C4-2B (cell line): Measurements from ENCODE around the gene INAVA.

Experiments
- H3K27ac ChIP-seq: fragments of 450-650 bp; 2 replicates; pipeline ENCODE4 v1.5.1; 2017
- ZFX ChIP-seq: fragments of 450-650 bp; IDR thresholded peaks from 2 replicates; pipeline ENCODE4 v1.6.1; 2017
- TF ChIP-seq, protein P1 (sequence below): fragments of 450-650 bp; conservative IDR thresholded peaks from 2 replicates; pipeline ENCODE4 v1.5.1; 2017; ENCODE audit warnings: mild to moderate bottlenecking

Gene INAVA

DNA sequence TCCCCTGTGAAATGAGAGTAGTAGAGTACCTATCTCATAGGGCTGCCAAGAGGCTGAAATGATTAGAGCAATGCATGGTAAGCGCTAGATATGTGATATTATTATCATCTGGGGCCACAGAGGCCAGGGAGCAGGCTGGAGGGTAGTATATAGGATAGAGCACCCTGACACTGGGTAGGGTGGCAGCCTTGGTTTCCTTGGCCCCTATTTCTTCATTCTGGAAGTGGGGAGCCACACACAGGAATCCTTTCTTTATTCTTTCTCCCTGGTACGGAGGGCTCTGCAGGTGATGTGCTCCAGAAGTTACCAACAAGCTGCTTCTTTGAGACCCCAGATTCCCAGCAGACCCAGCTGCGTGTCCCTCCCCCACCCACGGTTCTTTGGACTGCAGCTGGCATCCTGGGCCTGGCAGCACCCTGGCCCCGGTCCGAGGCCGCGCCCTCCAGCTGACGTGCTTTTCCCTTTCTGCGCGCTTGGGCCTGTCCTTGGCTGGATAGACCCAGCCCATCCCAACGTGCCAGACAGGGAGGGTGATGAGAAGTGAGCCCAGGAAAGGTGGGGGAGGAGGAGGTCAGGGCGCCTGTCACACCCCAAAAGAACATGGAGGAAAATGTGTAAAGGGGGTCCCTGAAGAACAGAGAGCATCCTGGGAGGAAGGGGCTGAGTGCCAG, 18.2 kb downstream of the INAVA start:
- H3K27ac ChIP-seq = no peak overlapping the region
- TF ChIP-seq ZFX = no peak
- TF ChIP-seq, protein P1, sequence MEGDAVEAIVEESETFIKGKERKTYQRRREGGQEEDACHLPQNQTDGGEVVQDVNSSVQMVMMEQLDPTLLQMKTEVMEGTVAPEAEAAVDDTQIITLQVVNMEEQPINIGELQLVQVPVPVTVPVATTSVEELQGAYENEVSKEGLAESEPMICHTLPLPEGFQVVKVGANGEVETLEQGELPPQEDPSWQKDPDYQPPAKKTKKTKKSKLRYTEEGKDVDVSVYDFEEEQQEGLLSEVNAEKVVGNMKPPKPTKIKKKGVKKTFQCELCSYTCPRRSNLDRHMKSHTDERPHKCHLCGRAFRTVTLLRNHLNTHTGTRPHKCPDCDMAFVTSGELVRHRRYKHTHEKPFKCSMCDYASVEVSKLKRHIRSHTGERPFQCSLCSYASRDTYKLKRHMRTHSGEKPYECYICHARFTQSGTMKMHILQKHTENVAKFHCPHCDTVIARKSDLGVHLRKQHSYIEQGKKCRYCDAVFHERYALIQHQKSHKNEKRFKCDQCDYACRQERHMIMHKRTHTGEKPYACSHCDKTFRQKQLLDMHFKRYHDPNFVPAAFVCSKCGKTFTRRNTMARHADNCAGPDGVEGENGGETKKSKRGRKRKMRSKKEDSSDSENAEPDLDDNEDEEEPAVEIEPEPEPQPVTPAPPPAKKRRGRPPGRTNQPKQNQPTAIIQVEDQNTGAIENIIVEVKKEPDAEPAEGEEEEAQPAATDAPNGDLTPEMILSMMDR = no peak

DNA sequence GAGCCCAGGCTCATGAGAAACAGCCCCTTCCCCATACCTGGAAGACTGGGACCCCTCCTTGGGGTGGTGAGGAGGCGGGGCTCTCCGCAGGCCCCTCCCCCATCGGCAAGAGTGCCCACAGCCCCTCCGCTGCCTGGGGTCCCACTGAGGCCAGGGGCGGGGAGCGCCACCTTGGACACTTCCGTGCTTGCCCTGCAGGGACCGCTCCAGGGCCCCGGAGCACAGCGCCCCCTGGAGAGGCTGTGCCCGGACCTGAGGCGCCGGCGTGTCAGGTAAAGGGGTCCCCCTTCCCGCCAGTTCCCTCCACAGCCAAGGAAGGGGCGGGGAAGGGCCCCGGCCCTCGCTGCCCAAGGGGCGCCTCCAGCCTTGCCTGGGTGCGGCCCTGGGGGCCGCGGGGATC, 21.5 kb downstream of the INAVA start:
- TF ChIP-seq, protein P1 = no peak
- TF ChIP-seq ZFX = no peak
- H3K27ac ChIP-seq = no peak overlapping the region

DNA sequence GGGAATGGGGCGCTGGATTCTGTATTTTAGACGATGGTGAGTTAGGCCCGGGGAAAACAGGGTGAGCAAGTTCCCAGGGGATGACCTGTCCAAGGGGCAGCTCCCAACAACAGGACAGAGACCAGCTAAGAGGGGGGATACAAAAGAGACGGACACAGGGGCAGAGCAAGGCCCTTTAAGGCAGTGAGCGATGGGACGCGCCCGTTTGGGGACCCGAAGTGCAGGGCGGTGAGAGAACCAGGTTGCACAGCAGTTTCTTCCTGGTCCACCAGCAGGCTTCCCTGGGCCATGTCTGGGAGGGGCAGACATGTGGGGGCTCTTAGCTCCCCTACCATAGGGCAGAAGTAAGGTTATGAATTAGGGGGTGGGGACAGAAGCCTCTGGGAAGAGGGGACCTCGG, 22.0 kb downstream of the INAVA start:
- no peak overlapping the region for H3K27ac ChIP-seq
- TF ChIP-seq, protein P1 = no peak
- TF ChIP-seq ZFX = no peak

DNA sequence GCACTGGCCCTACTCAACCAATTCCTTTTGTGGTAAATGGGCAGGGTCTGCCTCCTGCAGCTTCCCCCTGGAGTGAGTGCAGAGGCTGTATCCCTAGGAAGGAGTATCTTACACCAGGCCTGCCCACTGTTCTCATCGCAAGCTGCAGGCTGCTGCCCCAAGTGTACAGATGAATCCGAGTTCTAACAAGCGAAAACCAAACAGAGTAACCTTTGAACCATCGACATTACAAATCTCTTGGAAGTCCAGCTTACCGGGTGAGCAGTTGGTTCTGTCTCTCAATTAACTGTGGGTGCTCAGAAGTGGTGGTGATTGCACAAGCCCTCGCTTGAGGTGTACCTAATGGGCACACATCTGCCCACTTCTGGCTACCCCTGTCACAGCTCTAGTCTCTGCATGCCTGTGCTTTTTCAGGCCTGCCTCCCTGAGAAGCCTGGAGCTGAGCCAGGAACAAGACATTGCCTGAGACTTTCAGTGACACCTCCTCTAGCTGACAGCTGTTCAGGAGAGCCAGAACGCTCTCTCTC, 22.7 kb downstream of the INAVA start:
- no peak overlapping the region for H3K27ac ChIP-seq
- TF ChIP-seq, protein P1 = no peak
- TF ChIP-seq ZFX = no peak

DNA sequence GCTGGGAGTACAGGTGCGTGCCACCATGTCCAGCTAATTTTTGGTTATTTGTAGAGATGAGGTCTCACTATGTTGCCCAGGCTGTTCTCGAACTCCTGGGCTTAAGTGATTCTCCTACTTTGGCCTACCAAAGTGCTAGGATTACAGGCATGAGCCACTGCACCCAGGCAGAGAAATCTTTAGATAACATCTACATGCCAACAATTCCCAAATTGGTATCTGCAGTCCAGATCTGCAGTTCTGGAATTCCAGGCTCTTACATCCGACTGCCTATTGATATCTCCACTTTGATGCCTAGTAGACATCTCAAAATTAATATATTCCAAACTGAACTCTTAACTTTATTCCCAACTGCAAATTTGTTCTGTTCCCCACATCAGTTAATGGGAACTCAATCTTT, 23.3 kb downstream of the INAVA start:
- TF ChIP-seq ZFX = no peak
- TF ChIP-seq, protein P1 = no peak

DNA sequence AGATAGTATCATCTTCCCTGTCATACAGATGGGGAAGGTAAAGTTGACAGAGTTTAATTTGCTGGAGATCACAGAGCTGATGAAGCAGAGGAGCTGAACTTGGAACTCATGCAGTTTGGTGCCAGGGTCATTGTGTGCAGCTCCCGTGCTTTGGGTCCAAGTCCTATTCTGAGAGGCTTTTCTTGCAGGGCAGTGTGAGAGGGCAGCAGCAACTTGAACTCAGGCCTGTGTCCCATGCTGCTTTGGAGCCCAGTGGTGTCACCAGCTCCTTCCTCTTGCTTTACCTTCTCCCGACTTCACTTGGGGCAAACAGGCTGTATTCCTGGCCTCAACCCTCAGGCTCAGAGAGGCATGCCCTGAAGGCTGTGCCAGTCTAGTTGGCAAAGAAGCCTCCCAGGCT, 24.7 kb downstream of the INAVA start:
- TF ChIP-seq ZFX = no peak
- TF ChIP-seq, protein P1 = no peak
- H3K27ac ChIP-seq = no peak overlapping the region

More for the DNA sequence above, 23.3 kb downstream of the INAVA start:
- no peak overlapping the region for H3K27ac ChIP-seq

DNA sequence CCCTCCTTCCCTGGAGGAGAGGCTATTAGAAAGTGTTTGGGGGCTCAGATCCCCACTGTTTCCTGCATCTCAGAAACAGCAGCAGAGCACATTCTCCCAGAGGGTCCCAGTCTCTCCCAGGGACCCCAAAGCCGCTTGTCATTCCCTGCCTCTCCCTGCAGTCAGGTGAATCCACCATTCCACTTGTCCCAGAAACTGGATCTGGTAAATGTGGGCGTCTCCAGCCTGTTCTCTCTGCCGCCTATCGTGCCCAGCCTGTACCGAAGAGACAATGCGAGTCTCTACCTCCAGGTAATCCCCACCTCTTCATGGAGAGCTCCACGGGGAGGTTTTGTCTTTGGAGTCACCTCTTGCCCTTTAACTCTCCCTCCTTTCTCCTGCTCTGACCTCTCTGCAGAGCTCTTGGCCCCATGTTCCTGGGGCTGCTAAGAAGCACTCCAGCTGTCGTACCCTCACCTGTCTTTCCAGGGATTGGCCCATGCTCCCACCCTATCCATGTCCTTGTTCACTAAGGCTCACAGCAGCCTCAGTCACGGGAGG, 26.9 kb downstream of the INAVA start:
- no peak overlapping the region for H3K27ac ChIP-seq
- TF ChIP-seq ZFX = no peak
- TF ChIP-seq, protein P1 = no peak
